GM21367 (cell line): ENCODE data around the gene WDR45B.

Source experiments
- ATAC-seq: cut with Tn5 transposase; IDR thresholded peaks from one replicate; pipeline ENCODE4 v1.9.1; 2021; ENCODE audit not compliant: unreplicated experiment

Gene WDR45B

GRCh38 chr17:82648165-82648668, at the start of gene WDR45B:
WDR45B (minus strand) TSS chr17:82648444; CDS start chr17:82648340, 104 bp downstream.
- ATAC-seq, result peak; percentile 70

- no peak for ATAC-seq
Observed at GRCh38 chr17:82697808-82698064, 49.5 kb upstream of the WDR45B start.

- ATAC-seq, result no peak
Observed at GRCh38 chr17:82696916-82697807, 48.9 kb upstream of the WDR45B start.

GRCh38 chr17:82696259-82696658, 48.0 kb upstream of the WDR45B start:
- ATAC-seq, result no peak

- no peak for ATAC-seq
Observed at GRCh38 chr17:82694647-82695046, 46.4 kb upstream of the WDR45B start.

GRCh38 chr17:82693168-82693867, 45.1 kb upstream of the WDR45B start:
- ATAC-seq, result no peak

GRCh38 chr17:82692268-82692667, 44.0 kb upstream of the WDR45B start:
- ATAC-seq, result no peak

- ATAC-seq, result no peak
Observed at GRCh38 chr17:82691714-82692113, 43.5 kb upstream of the WDR45B start.

GRCh38 chr17:82690786-82691489, 42.7 kb upstream of the WDR45B start:
- no peak for ATAC-seq

GRCh38 chr17:82689077-82689476, 40.8 kb upstream of the WDR45B start:
- no peak for ATAC-seq

- no peak for ATAC-seq
Observed at GRCh38 chr17:82687871-82688270, 39.6 kb upstream of the WDR45B start.

GRCh38 chr17:82687375-82687861, 39.2 kb upstream of the WDR45B start:
- ATAC-seq, result no peak

- ATAC-seq, result no peak
Observed at GRCh38 chr17:82686366-82687324, 38.4 kb upstream of the WDR45B start.

GRCh38 chr17:82685291-82685690, 37.0 kb upstream of the WDR45B start:
- ATAC-seq, result no peak

- ATAC-seq, result no peak
Observed at GRCh38 chr17:82684228-82684841, 36.1 kb upstream of the WDR45B start.

- no peak for ATAC-seq
Observed at GRCh38 chr17:82683534-82683933, 35.3 kb upstream of the WDR45B start.

- no peak for ATAC-seq
Observed at GRCh38 chr17:82681547-82681946, 33.3 kb upstream of the WDR45B start.

GRCh38 chr17:82679586-82680465, 31.6 kb upstream of the WDR45B start:
- ATAC-seq, result no peak
